ENCODE data around the gene SLFN13. TPM values are rescaled to one million over a fixed set of nuclear protein-coding genes. Genes with fewer than 3 reads are reported as not detected.

SLFN13 gene
- total RNA-seq, 4 donors from 2014 or later, result 3.1 to 9.6 (median 5.8) TPM

- TF ChIP-seq CTCF (IDR thresholded peaks at IDR 0.05; ENCODE audit: low read depth), result no peak
These were observed 44.2 kb downstream of the SLFN13 start for GRCh38 chr17:35404360-35404759.

- TF ChIP-seq CTCF (IDR thresholded peaks at IDR 0.05; ENCODE audit: low read depth), result no peak
These were observed 57.9 kb downstream of the SLFN13 start for GRCh38 chr17:35390663-35391062.

- TF ChIP-seq CTCF (IDR thresholded peaks at IDR 0.05; ENCODE audit: low read depth), result no peak
These were observed 58.4 kb downstream of the SLFN13 start for GRCh38 chr17:35390156-35390555.

- no peak for TF ChIP-seq CTCF (IDR thresholded peaks at IDR 0.05; ENCODE audit: low read depth)
These were observed 61.1 kb downstream of the SLFN13 start for GRCh38 chr17:35387496-35387895.

Small RNA genes within 50 kb of the gene (small RNA-seq; reads per million reads assigned to genes)
- not detected for gene AC060766.5

Other genes with a start within 250 kb of the SLFN13 start
- gene SLFN5, start 205.7 kb downstream of the SLFN13 start, total RNA-seq, result 10 to 100 TPM; 38.8 to 55.6 (median 39.2) TPM
- gene SLFN11, start 75.1 kb downstream of the SLFN13 start, total RNA-seq, result 10 to 100 TPM; 53.7 to 79.6 (median 61.8) TPM
- gene SLFN12, start 16.3 kb downstream of the SLFN13 start, total RNA-seq, result 10 to 100 TPM; 11.1 to 15.0 (median 14.6) TPM
- gene SLFN12L, start 88.9 kb upstream of the SLFN13 start, total RNA-seq, result 10 to 100 TPM in 1 of 4 donors, 1 to 10 TPM in 3; 2.9 to 20.5 (median 4.1) TPM
- gene SLFN14, start 112.1 kb upstream of the SLFN13 start, total RNA-seq, result not detected
- 1 to 10 TPM; 4.0 to 6.5 (median 5.9) TPM for gene PEX12, start 129.8 kb upstream of the SLFN13 start, total RNA-seq
- gene AP2B1, start 138.6 kb upstream of the SLFN13 start, total RNA-seq, result 10 to 100 TPM; 62.0 to 77.2 (median 70.1) TPM

Data from subcutaneous adipose tissue (tissue), 4 donors.